ENCODE measurements around the gene CIRBP. TPM values are rescaled to one million over a fixed set of nuclear protein-coding genes. Genes with fewer than 3 reads are reported as not detected.

The CIRBP gene
- total RNA-seq, 1 donor from 2014 or later = 403 TPM

DNA sequence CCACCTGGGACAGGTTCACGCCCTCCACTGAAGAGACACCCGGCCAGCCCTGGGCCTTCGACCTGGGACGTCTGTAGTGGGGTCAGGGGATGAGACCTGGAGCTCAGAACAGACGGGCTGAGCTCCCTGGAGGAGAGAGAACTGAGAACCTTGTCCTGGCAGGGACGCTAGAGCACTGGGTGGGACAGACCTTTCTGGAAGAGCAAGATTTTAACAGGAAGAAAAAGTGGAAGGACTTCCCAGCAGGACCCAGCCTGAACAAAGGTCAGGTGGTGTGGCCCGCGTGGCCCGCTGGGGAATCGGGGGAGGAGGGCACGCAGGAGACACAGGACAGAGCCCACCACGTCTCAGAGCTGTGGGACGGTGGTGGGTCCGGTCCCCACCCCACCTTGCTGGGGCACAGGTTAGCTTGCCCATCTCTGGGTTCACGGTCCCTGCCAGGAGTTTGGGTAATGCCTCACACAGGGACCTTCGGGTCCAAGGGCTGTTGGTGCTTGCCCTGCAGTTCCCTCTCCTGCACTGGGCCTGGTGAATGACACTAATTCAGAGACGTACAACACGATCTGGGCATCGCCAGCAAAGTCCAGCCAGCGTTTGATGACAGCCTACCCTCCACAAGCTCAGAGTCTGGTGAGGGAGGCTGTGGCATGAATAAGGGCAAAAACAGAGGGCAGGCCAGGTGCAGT lies 15.3 kb downstream of the CIRBP start:
- Histone ChIP-seq H3K36me3 (ENCODE audit: control insufficient read depth, insufficient read depth, low read length) (no peaks in the 10 kb centered on the region), H3K27me3 (ENCODE audit: control insufficient read depth, insufficient read depth, low read length) (peaks cover 58% of the 10 kb centered on the region), H3K4me3 (ENCODE audit: low read depth, low read length) (no peak overlapping the region)
- DNase-seq (ENCODE audit: low read depth) = no peak
- TF ChIP-seq, protein P1, sequence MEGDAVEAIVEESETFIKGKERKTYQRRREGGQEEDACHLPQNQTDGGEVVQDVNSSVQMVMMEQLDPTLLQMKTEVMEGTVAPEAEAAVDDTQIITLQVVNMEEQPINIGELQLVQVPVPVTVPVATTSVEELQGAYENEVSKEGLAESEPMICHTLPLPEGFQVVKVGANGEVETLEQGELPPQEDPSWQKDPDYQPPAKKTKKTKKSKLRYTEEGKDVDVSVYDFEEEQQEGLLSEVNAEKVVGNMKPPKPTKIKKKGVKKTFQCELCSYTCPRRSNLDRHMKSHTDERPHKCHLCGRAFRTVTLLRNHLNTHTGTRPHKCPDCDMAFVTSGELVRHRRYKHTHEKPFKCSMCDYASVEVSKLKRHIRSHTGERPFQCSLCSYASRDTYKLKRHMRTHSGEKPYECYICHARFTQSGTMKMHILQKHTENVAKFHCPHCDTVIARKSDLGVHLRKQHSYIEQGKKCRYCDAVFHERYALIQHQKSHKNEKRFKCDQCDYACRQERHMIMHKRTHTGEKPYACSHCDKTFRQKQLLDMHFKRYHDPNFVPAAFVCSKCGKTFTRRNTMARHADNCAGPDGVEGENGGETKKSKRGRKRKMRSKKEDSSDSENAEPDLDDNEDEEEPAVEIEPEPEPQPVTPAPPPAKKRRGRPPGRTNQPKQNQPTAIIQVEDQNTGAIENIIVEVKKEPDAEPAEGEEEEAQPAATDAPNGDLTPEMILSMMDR (IDR thresholded peaks at IDR 0.05; ENCODE audit: insufficient read depth, low read length, poor library complexity, severe bottlenecking) = no peak

DNA sequence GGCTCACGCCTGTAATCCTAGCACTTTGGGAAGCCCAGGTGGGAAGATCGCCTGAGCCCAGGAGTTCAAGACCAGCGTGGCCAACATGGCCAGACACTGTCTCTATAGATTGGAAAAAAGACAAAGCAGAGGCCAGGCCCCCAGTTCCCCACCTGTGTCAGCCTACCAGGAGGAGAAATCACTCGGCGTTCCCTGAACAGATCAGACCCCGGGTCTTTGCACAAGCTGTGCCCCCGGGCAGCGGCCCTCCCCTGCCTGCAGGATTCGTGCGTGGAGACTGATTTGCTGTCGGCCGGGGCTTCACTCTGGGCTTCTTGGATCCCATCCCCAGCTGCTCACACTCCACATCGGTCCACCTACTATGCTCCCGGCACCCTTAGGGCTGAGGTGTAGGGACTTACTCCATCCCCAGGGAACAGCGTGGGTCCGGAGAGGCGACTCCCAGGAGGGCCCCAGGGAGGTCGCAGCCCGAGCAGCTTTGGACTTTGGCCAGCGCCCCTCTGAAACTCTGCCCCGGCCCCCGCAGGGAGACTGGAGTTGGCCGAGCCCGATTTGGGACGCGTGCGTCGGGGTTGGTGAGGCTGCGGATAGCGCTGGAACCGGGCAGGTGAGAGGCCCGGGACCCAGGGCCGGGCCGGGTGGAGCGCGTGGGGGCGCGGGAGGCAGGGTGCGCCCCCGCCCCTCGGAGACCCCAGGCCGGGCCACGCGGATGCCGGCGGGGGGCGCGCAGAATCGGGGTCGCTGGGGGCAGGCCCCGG lies 16.0 kb downstream of the CIRBP start:
- H3K36me3 ChIP-seq (ENCODE audit: control insufficient read depth, insufficient read depth, low read length) = no peaks in the 10 kb centered on the region
- no peak overlapping the region for H3K4me3 ChIP-seq (ENCODE audit: low read depth, low read length)
- peaks cover 64% of the 10 kb centered on the region for H3K27me3 ChIP-seq (ENCODE audit: control insufficient read depth, insufficient read depth, low read length)
- DNase-seq (ENCODE audit: low read depth) = no peak
- TF ChIP-seq, protein P1 (IDR thresholded peaks at IDR 0.05; ENCODE audit: insufficient read depth, low read length, poor library complexity, severe bottlenecking) = no peak

DNA sequence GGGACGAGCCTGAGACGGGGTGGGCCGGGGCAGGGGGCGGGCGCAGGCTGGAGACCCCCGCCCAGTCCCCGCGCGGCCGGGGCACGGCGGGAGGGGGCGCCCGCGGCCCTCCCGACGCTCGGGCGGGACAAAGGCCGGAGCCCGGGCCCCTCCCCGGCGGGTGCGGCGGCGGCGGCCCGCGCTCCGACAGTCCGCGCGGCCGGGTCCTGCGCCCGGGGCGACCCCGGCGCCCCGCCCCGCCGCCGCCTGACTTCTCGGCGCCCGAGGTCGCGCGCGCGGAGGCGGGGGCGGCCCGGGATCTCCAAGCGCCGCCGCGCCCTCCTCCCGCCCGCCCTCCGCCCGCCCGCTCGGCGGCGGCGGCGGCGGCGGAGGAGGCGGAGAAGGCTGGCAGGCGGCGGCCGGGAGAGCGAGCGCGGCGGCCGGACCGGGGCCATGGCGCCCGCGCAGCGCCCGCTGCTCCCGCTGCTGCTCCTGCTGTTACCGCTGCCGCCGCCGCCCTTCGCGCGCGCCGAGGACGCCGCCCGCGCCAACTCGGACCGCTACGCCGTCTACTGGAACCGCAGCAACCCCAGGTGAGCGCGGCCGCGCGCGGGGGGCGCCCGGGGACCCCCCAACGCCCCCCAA lies 16.7 kb downstream of the CIRBP start, which contains the start of gene EFNA2:
Gene EFNA2 (plus strand): TSS at position 137 of the 624 bp plus-strand sequence. CDS start 296 bp downstream, at position 433.
- H3K27me3 ChIP-seq (ENCODE audit: control insufficient read depth, insufficient read depth, low read length) = peaks cover 70% of the 10 kb centered on the region
- TF ChIP-seq, protein P1 (IDR thresholded peaks at IDR 0.05; ENCODE audit: insufficient read depth, low read length, poor library complexity, severe bottlenecking) = no peak
- no peaks in the 10 kb centered on the region for H3K36me3 ChIP-seq (ENCODE audit: control insufficient read depth, insufficient read depth, low read length)
- no peak for DNase-seq (ENCODE audit: low read depth)
- peak within 1 kb of the TSS; percentile 18 for H3K4me3 ChIP-seq (ENCODE audit: low read depth, low read length)

DNA sequence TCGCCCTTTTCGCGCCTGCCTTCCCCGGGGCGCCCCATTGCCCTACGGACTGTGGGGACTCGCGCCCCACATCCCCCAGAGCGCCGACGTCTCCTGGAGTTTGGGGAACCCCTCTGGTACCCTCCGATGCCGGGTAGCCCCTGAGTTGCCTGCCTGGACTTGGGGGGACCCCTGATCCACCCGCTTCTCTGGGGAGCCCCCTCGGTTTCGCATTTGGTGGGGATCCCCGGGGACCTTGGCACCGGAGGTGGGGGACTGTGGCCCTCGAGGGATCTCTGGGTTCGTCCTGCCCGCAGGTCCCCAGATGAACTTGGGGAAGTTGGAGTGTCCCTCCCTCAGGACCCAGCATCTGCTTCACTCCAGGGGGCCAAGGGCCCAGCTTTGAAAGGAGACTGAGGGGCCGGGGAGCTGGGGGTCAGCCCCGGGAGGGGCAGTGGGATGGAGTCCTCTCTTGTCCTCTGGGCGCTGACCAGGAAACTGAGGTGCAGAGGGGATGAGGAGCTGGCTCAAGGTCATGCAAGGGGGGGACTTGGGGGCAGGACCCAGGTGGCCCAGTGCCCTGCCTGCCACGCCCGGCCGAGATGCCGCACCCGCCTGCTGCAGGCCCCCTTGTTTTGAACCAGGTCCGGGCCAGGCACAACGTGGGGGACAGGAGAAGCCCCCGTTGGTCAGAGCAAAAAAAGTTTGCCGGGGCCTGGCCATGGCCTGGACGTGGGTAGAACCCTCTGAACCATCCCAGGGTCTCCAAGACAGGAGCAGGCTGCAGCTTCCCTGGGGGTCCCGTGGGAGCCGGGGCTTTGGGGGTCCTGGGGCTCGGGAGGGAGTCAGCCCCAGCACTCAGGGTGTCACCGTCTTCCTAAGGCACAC lies 17.6 kb downstream of the CIRBP start:
- Histone ChIP-seq H3K27me3 (ENCODE audit: control insufficient read depth, insufficient read depth, low read length) (peaks cover 79% of the 10 kb centered on the region), H3K4me3 (ENCODE audit: low read depth, low read length) (peak overlapping the region; percentile 18), H3K36me3 (ENCODE audit: control insufficient read depth, insufficient read depth, low read length) (no peaks in the 10 kb centered on the region)
- DNase-seq (ENCODE audit: low read depth) = no peak
- TF ChIP-seq, protein P1 (IDR thresholded peaks at IDR 0.05; ENCODE audit: insufficient read depth, low read length, poor library complexity, severe bottlenecking) = no peak

DNA sequence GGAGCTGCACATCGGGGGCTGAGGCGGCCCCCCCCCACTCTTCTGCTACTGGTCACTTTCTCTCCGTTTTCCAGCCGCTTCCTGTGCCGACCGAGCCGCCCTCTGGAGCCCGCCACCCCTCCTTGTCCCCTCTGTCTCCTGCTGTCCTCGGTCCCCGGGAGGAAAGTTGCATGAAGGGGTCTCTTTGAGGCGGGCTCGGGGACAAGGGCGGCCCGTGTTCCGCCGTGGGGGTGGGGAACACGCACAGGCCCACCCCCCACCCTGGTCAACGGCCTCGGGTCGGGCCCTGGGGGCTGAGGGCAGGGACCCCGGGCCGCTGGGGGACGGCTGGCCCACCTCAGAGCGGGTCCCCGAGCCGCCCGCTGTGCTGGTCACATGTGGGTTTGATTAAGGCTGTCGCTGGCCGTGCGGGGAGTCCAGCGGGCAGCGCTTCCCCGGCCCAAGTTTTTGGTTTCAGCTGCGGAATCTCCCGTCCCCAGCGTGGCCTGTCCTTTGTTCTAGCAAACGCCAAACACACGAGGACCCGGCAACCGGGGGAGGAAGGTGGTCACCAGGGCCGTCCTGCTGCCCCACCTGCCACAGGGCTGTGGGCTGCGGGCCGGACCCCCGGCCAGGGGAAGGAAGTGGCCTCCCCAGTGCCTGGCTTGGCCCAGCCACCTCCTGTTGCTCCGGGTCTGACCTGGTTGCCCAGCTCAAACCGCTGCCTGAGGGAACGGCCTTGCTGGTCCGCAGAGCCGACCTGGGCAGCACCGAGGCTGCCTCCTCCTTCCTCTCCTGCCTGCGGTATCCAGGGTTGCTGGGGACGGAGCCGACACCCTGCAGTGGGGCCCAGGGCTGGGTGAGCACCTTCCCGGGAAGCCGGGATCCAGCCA lies 18.5 kb downstream of the CIRBP start:
- H3K4me3 ChIP-seq (ENCODE audit: low read depth, low read length) = no peak overlapping the region
- H3K36me3 ChIP-seq (ENCODE audit: control insufficient read depth, insufficient read depth, low read length) = no peaks in the 10 kb centered on the region
- no peak for DNase-seq (ENCODE audit: low read depth)
- TF ChIP-seq, protein P1 (IDR thresholded peaks at IDR 0.05; ENCODE audit: insufficient read depth, low read length, poor library complexity, severe bottlenecking) = no peak
- H3K27me3 ChIP-seq (ENCODE audit: control insufficient read depth, insufficient read depth, low read length) = peaks cover 84% of the 10 kb centered on the region
